Esophagus squamous epithelium (tissue), 4 donors: ENCODE results near the gene CELF2.

Experiments used
- POLR2A ChIP-seq, 4 donors: fragments of 450-650 bp; IDR thresholded peaks; one replicate each; pipeline ENCODE4 v1.6.1; 2017; ENCODE audit warnings: antibody characterized with exemption in 4 of 4, mild to moderate bottlenecking in 4 of 4, moderate library complexity in 3 of 4
- TF ChIP-seq, protein P1 (sequence below), 6 experiments: fragments of 450-650 bp in 4 of 6; fragments of 200-600 bp in 2 of 6; sonication (generic) in 2 of 6; IDR thresholded peaks; one replicate each; pipeline ENCODE4 v1.5.1; 2016 to 2019; ENCODE audit warnings: antibody characterized with exemption in 6 of 6, mild to moderate bottlenecking in 4 of 6, moderate library complexity in 4 of 6

DNA sequence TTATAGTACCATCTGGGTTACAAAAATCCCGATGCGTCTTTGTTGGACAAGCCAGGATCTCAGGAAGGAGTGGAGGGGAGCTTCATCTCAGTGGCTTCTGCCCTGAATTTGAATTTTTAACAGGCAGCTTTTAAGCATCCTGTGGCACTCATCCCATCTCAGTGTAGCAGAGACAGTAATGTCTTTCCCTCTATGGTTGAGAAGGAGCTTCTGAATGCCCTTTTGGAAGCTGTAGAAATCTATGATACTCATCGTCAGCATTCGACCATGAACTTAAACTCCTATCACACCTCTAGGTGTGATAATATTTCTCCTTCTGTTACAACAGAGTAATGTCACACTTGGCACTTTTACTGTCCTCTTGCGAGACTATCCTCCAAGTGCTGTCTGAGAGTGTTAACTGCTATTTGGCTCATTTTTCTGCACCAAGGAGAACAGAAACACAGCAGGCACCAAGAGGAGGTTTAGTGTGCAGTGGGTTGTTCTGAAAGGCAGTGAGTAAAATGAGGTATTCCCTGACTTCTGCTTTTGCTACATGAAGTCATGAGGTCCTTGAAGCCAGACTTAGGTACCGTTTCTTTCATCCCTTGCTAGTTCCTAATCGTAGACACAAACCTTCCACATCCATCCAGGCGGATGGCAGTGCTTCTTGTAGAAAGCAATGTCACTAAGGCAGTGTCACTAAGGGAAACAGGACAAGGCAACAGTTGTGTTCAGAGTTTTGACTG is 177.4 kb downstream of the CELF2 start:
- no peak for TF ChIP-seq POLR2A (IDR thresholded peaks at IDR 0.05)
- TF ChIP-seq, protein P1, sequence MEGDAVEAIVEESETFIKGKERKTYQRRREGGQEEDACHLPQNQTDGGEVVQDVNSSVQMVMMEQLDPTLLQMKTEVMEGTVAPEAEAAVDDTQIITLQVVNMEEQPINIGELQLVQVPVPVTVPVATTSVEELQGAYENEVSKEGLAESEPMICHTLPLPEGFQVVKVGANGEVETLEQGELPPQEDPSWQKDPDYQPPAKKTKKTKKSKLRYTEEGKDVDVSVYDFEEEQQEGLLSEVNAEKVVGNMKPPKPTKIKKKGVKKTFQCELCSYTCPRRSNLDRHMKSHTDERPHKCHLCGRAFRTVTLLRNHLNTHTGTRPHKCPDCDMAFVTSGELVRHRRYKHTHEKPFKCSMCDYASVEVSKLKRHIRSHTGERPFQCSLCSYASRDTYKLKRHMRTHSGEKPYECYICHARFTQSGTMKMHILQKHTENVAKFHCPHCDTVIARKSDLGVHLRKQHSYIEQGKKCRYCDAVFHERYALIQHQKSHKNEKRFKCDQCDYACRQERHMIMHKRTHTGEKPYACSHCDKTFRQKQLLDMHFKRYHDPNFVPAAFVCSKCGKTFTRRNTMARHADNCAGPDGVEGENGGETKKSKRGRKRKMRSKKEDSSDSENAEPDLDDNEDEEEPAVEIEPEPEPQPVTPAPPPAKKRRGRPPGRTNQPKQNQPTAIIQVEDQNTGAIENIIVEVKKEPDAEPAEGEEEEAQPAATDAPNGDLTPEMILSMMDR (IDR thresholded peaks at IDR 0.05): no peak
